HG02759 (cell line): Measurements from ENCODE around the gene C14orf119.

Experiments
- ATAC-seq: cut with Tn5 transposase; IDR thresholded peaks from one replicate; pipeline ENCODE4 v1.9.1; 2021; ENCODE audit warnings: mild to moderate bottlenecking, moderate library complexity; ENCODE audit not compliant: unreplicated experiment

The C14orf119 gene

DNA sequence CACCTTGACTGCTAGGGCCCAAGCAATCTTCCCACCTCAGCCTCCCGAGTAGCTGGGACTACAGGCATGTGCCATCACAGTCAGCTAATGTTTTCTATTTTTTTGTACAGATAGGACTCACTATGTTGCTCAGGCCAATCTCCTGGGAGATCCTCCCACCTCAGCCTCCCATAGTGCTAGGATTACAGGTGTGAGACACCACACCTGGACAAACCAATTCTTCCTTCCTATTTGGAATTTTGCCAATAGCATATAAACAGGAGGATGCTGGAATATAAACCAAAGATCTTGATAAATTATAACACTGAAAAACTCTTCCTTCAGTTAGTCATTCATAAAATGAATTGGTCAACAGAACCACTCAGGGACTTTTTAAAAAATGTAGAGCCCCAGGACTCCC, 8.7 kb upstream of the C14orf119 start:
- ATAC-seq: no peak

DNA sequence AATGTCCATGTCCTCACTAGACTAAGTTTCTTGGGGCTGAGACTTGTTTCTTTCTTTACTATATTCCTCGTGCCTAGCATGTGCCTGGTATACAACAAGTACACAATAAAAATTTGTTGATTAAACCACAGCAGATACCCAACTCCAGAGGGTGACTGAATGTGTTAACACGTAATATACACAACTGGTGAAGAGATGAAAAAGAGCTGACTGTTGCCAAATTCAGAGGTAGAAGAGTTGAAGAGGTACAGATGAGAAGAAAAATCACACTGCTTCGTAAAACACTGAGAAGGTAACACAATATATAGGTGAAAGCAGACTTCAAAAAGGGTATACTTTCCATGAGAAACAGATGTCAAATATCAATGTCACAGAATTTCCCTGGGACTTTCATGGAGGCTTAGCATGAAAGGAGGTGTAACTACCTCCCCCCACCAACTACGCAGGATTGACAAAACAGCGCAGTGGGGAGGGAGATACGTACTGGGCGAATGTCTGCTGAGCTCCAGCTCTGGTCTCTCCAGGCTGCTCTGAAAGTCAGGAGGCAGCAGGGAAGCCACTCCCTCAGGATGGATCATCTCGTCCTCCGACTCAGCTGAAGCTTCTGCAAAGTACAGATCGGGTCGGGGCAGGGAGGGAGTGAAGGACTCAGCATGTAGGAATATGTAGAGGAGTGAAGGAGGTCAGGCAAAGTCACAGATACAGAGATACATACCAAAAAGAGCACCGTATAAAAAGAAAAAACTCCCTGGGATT, 5.6 kb upstream of the C14orf119 start:
- no peak for ATAC-seq

- no peak for ATAC-seq
Observed at GRCh38 chr14:23090254-23090636, 5.1 kb upstream of the C14orf119 start.

DNA sequence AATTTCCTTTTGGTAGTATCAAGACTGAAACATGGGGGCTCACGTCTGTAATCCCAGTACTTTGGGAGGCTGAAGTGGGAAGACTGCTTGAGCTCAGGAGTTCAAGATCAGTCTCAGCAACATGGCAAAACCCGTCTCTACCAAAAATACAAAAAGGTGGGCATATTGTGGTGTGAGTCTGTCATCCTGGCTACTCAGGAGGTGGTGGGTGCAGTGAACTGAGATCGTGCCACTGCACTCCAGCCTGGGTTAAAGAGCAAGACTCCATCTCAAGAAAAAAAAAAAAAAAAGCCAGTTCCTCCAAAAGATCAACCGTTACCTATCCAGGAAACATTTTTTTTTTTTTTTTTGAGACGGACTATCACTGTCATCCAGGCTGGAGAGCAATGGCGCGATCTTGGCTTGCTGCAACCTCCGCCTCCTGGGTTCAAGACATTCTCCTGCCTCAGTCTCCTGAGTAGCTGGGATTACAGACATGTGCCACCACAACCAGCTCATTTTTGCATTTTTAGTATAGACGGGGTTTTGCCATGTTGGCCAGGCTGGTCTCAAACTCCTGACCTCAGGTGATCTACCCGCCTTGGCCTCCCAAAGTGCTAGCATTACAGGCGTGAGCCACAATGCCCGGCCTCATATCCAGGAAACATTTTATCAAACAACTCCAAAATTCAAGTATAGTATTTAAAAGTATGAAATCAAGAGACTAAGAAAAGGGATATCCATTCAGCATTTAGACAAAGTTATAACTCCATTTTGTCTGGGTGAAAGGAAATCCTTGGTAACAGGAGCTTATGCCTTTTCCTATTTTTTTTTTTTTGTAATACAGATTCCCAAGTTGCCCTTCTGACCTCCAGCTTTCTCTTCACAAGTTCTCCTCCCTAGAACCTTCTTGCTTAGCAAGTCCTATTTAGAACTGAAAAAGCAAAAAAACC, 3.7 kb upstream of the C14orf119 start:
- no peak for ATAC-seq

DNA sequence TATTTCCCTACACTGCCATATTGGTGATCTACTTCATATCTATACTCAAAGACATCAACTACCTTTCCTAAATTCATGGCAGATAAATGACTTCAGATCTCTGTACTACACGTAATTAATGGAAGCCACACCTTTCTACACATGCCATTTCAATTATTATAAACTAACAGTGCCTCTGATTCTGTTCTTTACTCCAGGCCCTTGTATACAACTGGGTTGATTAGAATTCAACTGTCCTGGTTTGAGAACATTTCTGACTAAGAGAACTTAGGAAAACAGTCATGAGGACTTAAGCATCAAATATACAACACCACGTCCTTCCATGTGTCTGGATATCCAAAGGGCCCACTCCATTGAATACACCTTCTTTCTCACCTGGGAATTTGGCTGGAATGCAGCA, 2.2 kb upstream of the C14orf119 start:
- ATAC-seq: no peak

DNA sequence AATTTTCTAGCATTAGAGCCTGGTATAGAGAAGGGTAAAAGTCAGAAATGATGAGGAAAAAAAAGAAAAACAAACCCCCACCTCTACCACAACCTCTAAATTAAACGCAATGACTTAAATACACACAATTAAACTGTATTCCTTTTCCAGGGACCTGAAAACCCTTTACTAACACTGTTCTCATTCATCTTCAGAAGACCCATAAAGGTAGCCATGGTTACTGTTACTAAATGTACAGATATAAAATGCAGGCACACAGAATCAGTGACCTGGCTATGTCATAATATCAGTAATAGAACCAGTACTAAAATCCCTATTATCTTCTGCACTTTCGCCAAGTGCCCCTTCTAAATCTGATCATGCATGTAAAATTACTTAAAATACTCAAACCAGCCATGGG, 1.8 kb upstream of the C14orf119 start:
- ATAC-seq: no peak

DNA sequence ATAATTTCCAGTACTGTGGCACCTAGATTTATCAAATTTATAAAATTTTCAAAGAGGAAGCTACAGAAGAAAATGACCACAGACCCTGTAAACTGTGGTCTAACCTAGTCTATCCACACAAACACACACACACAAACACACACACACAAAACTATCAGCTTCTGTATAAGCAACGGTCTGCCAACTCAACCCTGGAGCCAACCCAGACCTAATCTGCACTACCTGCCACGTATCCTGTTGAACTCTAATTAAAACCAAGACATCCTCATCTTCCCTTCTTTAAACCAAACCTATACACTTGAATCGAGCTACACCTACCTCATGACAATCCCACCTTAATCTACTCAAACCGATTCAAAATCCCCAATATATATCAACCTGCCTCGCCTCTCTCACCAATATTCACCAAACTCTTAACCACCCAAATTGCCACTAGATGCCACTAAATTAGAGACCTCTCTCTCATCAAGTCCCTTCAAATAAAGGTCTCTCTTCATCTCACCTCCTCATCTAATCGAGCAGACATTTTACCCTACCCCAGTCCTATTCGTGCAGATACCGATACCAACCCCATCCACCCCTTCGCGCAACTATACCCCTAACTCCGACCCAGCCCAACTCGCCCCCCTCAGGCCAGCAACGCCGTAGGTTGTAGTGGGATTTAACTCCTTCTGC, 1.2 kb upstream of the C14orf119 start:
- no peak for ATAC-seq

DNA sequence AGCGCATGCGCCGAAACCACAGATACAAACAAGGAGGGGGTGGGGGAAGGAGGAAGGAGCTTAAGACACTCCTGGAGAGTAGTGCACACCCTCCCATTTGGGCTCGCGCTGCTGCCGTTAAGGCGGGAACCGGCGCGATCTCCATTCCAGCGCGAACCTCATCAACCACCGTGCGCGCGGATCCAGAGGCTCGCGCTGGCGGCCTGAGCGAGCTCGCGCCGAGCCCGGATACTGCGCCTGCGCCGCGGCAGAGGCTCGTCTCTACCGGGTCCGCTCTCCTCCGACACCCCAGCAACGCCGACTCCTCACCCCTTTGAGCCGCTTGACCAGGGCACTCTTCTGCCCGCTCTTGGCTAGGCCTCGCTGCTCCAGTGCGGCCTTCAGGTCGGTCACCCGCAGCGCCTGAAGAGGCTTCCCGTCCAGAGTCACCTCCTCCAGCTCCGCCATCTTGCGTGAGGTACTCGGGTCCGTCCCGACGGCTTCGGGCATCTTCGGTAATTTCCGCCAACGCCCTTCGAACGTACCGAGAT, 574 bp upstream of the C14orf119 start, which contains the start of gene ACIN1:
Gene ACIN1, minus strand, starts transcription at position 471 of the 530 bp plus-strand sequence. Its CDS starts 24 bp downstream, at position 447.
- ATAC-seq: peak; percentile 45

DNA sequence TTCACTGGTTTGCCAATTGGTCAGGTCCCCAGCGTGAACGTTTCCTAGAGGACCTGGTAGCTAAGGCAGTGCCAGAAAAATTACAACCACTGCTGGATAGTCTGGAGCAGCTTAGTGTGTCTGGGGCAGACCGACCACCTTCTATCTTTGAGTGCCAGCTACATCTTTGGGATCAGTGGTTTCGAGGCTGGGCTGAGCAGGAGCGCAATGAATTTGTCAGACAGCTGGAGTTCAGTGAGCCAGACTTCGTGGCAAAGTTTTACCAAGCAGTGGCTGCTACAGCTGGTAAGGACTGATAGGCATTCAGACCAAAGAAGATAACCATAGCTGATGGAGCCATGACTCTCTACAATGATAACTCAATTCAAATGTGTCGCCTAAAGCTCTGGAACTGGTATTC, 2.5 kb downstream of the C14orf119 start:
- no peak for ATAC-seq

DNA sequence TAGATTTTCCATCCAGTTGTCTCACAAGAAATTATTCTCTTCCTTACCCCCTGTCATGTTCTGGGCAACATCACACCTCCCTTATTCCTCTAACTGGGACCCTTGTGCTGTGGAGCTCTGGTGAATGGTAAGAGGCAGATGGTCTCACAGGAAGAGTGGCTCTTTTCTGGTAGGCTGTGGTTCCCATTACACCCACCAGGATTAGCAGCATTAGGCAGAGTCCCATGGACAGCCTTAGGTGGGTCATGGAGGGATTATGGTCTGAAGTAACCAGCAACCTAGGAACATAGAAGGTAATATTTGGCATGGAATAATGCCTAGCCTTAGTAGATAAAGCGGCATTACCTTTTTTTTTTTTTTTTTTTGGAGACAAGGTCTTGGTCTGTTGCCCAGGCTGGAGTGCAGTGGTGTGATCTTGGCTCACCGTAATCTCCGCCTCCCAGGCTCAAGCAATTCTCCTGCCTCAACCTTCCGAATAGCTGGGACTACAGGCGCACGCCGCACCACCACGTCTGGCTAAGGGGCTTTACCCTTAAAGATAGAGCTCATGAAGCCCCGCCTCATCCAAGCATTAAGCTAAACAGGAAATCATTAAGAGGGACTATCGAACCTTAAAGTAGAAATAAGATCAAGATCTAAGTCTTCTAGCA, 4.0 kb downstream of the C14orf119 start:
- no peak for ATAC-seq

GRCh38 chr14:23101213-23101970, 6.1 kb downstream of the C14orf119 start:
- no peak for ATAC-seq

- no peak for ATAC-seq
Observed at GRCh38 chr14:23101986-23102625, 6.8 kb downstream of the C14orf119 start.

- no peak for ATAC-seq
Observed at GRCh38 chr14:23102801-23103200, 7.5 kb downstream of the C14orf119 start.

- no peak for ATAC-seq
Observed at GRCh38 chr14:23103581-23103980, 8.3 kb downstream of the C14orf119 start.

DNA sequence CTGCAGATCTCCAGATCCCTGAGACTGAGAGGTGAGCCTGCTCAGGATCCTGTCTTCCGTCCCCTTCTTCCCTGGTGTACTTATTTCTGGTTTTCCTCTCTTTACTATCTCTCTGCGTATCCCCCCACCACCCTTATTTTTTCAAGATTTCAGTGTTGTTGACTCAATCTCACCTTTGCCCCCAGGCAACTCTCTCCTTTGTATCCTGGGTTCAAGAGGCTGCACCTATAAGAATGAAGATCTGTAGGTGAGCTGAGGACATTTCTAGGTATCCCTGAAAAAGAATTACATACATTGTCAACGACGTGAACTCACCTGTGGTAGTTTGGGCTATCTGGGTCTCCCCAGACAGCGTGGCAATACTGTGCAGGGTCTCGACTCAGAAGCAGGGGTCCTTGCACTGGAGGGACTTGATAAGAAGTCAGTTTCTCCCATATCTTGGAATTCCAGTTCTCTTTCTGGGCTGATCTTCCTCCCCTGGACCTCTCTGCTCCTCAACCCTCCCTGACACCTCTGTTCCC, 8.8 kb downstream of the C14orf119 start:
- ATAC-seq: no peak

DNA sequence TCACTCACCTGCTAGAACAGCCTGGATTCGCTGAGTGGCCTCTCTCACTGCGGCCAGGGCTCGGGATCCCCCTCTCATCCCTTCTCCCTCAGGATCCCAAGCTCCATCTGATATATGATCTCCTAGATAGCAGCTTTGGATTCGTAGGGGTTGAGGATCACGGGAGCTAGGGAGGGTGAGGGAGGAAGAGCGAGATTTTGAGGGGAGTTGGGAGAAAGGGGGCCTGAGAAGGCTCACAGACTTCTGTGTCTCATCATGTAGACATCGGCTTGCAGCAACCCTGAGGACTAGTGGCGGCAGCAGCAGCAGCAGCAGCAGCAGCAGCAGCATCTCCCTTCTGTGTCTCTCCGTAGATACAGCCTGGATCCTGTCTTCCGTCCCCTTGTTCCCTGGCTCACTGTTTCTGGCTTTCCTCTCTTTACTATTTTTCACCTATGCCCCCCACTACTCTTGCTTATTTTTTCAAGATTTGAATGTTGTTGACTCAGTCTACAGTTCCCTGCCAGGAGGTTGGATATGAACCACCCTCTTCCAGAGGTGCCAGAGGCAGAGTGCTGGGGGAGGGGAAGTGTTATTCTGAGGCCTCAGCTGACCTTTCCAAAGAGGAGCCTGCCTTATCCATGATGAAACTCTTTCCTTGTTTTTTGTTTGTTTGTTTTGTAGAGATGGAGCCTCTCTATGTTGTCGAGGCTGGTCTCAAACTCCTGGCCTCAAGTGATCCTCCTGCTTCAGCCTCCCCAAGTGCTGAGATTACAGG, 9.5 kb downstream of the C14orf119 start, which contains the start of gene CIROP:
Gene CIROP, minus strand, starts transcription at position 399 of the 757 bp plus-strand sequence. Its CDS starts 69 bp downstream, at position 330.
- ATAC-seq: no peak

DNA sequence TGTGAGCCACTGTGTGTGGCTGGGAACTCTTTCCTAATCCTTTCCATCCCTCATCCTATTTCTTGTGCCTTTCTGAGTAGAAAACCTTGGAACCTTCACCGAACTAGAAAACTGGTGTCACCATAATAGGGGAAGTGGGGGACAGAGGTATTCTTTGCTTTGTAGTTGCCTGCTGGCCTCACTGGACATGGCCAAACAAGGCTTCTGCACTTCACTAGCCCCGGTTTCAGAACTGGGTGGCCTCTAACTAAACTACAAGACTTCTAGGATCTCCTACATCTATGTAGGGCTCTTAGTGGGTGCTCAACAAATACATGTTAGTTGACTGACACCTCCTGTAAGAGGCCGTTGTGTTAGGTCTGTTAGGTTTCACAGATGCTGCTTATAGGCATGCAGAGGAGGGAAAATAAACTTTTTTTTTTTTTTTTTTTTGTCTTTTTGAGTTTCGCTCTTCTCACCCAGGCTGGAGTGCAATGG, 10.1 kb downstream of the C14orf119 start:
- ATAC-seq: no peak

DNA sequence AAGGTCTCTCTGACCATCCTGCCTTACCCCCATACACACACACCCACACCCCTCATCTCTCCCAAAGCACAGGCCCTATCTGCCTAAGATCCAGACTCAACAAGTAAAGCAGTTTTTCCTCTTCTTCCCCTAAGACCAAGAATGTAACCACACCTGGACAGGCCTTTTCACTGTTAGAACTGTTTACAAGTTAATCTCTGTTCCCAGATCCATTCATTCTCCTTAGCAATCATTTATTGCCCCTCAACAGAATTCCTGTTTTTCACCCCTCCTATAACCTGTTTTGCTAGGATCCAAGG, 11.4 kb downstream of the C14orf119 start:
- no peak for ATAC-seq
